HG03575 (cell line): ENCODE data around the gene FAM156A.
"Not testable (repeated sequence)": the region's sequence is repeated elsewhere in the genome, so short reads cannot be mapped to it uniquely, and the experiment has no call there.

Experiments used
- ATAC-seq: cut with Tn5 transposase; IDR thresholded peaks from one replicate; pipeline ENCODE4 v1.9.1; 2021; ENCODE audit not compliant: unreplicated experiment, insufficient number of reproducible peaks, low FRiP score; ENCODE audit errors: extremely low read depth

The FAM156A gene, protein sequence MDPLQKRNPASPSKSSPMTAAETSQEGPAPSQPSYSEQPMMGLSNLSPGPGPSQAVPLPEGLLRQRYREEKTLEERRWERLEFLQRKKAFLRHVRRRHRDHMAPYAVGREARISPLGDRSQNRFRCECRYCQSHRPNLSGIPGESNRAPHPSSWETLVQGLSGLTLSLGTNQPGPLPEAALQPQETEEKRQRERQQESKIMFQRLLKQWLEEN

DNA sequence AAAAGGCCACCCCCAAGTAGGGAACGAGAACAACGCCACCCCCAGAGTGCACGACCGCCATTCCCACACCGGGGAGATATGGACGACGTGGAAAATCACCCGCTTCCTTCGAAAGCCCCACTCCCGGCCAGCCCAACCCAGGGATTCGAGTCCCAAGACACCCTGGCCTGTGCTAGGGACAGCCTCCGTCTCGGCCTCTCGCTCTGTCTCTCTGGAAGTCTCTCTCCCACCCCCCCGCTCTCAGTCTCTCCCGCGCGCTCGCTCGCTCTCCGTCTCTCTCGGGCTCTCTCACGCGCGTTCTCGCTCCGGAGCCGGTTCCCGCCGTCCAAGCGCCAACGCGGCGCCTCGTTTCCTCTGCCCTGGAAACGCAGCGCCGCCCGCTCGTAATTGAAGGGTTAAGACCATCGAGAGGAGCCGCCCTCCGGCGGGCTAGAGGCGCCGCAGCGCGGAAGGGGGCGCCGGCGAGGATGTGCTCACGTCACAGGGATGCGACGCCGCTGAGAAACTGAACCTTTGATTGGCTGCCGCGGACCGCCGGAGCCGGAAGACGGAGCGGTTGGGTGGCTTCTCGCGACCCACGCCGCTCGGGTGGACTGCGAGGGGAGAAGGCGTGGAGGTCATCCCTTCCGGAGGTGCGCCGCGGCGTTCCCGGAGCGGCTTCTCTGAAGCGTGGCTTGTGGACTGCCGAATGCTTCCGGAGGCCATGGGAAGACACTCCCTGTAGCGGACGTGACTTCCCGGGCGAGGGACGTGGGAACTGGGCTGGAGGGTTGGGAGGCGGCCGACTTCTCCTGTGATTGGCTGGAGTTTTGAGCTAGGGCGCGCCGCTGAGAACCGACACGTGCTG, at the start of gene FAM156A:
Gene FAM156A (minus strand): TSS at position 406 of the 847 bp plus-strand sequence. CDS start 9,930 bp downstream, outside the sequence.
- not testable (repeated sequence) for ATAC-seq

DNA sequence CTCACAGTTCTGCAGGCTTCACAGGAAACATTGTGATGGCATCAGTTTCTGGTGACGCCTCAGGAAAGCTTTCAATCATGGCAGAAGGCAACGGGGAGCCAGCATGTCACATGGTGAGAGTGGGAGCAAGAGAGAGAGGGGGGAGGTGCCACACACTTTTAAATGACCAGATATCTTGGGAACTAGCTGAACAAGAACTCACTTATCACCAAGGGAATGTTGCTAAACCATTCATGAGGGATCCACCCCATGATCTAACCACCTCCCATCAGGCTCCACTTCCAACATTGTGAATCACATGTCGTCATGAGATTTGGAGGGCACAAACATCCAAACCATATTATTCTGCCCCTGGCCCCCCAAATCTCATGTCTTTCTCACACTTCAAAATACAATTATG, 47.0 kb upstream of the FAM156A start:
- ATAC-seq = no peak

- ATAC-seq = no peak
Measured at GRCh38 chrX:53004811-53005210, 46.5 kb upstream of the FAM156A start.

GRCh38 chrX:53004038-53004437, 45.7 kb upstream of the FAM156A start:
- no peak for ATAC-seq

DNA sequence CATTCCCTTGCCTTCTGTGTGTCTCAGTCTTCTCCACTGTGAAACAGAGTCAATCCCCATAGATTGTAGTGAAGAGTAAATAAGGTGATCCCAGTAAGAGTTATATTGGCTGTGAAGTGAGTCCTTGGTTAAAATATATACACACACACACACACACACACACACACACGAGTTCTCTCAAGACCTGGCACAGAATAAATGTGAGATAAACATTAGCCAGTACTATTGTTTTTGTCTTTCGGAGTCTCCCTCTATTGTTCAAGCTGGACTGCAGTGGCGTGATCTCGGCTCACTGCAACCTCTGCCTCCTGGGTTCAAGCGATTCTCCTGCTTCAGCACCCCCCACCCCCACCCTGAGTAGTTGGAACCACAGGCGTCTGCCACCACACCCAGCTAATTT, 44.8 kb upstream of the FAM156A start:
- ATAC-seq = no peak

DNA sequence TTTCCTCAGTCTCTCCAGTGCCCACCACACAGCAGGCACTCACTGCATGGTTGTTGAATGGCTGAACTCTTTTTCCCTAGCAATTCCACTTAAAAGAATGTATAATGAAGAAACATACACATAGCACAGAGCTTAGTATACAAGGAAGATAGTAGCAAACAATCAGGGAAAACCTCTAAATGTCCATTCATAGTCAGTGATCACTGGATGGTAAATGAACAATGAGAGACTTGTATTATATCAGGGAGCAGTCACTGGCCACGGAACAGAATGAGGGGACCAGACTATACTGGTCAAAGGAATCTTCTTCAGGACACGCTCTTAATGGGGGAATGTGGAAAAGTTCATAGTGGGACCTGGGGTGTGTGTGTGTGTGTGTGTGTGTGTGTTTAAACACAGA, 43.6 kb upstream of the FAM156A start:
- no peak for ATAC-seq

DNA sequence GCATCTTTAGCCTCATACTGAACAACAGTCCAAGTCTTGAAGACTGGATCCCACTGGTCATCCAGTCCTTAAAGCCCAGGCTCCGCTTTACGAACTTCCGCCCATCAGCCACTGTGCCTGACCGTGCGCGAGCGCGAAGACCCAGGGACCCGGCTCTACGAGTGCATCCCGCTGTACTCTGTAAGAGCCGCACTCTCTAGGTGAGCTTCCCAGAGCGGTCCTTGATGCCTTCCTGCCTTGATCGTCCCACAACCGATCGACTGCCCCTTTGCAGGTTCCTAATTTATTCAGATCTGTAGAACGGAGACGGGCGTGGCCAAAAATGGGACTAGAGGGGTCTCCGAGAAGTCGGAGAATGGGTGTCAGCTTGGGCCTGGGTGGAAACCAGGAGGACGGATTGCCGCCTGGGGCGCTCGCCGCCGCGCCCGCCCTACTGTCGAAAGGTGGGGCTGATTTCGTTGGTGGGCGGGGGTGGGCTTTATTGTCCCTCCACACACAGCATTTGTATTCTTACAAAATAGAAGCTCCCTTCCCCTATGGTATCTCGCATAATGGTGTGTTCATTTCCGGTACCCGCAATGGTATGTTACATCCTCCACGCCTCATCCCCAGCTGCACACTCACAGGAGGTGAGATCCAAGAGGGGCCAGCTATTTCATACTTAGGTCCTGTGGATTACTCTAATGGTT, 42.3 kb upstream of the FAM156A start:
- no peak for ATAC-seq

DNA sequence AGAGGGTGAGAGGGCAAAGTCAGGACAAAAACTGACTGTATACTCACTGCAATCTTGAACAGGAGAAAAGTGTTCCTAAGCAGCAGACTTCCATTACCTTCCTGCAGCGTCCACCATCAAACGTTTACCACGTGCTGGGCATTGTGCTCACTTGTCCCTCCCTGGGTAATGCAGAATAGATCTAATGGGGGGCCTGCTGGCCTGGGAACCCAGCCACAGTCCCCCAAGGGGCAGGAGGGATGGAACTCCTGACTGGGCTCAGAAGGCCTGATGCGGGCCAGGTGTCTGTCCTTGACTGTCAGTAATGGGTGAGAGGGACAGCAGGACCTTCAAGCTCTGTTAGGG, 37.6 kb upstream of the FAM156A start:
- no peak for ATAC-seq

- ATAC-seq = peak; percentile 89
Measured at GRCh38 chrX:52995135-52995986, 37.0 kb upstream of the FAM156A start.

DNA sequence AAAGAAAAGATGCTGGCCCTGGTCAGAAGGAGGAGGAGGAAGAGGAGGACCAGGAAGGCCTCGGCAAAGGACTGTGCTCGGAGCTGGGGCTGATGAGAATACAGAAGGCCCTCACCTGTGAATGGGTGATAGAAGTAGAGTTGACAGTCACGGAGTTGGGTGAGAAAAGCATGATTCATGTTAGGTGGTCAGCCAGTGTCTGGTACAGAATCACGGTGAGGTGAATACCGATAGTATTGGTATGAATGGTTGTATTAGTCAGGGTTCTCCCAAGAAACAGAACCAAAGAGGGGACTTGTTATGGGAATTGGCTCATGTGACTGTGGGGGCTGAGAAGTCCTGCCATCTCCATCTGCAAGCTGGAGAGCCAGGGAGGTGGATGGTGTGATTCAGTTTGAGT, 32.5 kb upstream of the FAM156A start:
- no peak for ATAC-seq

- ATAC-seq = not testable (repeated sequence)
Measured at GRCh38 chrX:52990011-52990631, 31.8 kb upstream of the FAM156A start.

DNA sequence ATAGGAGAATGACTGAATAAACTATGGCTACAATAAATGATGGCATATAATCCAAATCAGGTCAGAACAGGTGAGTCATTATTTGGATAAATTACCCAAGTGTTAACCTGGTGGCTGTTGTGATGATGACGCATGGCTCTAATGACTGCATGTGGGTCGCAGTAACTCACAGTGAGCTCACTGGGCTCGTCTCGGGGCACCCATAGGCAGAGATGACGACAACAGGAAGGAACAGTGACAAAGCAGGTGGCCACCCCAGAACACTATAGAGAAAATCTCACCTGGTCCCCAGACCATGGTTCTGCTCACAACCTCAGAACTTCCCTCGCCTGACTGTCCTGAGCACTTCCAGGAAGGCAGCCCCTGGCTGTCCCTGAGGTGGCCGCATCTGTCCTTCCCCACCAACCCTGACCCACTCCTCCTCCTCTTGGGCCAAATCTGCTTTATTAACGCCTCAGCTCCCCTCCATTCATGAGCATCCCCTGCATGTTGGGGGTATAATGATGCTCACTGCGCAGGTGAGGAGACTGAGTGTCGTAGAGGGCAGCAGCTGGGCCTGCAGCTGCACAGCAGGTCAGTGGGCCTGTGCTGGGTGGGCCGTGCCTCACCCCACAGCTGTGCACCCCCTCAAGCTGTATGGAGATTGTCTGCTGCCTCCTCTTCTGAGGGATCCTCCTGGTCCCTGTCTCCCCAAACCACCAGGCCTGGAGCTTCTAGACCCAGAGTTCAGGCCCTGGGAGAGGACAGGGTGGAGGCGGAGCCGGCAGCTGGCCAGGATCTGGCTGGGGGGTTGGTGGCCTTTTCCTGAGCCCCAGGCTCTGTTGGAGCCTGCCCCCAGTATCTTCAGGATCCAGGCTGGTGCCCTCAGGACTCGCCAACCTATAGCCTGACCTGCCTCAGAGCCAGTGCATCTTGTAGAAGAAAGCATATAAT, 30.9 kb upstream of the FAM156A start:
- no peak for ATAC-seq

DNA sequence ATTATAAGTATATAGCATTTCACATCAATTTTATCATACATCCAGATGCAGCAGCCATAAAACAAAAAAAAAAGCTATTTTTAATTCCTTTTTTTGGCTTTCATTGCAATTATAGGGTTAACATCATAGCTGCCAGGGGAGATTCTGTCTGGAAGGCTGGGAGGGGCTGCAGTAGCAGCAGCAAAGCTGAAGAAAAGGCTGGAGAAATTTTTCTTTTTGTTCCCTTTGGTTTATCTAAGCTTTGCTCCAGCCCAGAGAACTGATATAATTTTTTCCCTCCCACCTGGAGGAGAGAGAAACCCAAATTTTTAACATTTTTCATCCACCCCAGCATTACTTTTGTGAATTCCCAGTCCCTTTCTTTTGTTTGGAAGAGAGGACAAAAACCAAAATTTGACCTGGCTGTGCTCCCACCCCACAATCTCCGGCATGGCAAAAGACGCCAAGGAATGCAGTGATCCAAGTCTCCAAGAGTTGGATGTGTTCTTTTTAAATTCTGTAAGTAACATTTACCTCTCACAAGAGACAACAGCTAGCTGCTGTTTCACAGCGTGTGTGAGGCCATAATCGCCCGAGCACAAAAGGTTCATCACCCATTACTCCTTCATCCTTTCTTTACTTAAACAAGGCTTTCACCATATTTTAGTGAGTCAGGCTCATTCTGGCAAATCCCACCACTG, 25.1 kb upstream of the FAM156A start:
- ATAC-seq = no peak

DNA sequence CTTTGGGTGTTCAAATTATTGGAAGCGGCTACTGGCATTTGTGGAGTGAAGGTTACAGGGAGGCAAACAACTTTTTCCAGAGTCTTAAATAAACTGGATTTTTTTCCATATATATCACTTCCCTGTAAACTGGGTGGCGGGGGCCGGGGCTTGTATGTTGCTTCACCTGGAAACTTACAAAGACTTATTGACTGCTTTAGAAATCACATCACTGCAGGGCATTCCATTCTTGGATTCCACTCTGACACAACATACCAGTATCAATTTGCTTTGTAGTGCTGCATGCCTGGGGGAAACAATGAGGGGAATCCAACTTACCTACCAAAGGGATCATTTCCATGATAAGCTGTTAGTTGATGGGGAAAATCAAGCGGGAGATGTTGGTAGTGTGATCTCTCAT, 21.7 kb upstream of the FAM156A start:
- no peak for ATAC-seq

- ATAC-seq = no peak
Measured at GRCh38 chrX:52979568-52979967, 21.2 kb upstream of the FAM156A start.

DNA sequence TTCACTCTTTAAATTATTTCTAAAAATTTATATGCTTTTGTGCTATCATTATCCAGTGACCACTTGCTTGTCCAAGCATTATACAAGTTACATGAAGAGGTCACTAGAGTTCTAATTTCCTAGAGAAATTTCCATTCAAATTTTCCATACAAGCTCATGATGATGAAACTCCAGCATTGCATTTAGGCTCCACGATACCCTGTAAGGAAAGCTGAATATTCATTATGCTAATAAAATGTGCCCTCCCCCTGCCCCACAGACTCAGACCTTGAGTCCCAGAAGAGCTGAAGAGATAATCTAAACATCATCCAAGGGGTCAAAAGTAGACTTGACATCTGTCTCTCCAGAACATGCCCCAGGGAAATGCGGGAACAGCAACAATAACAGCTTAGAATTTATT, 19.6 kb upstream of the FAM156A start:
- ATAC-seq = no peak

GRCh38 chrX:52975576-52975975, 17.3 kb upstream of the FAM156A start:
- not testable (repeated sequence) for ATAC-seq
